Psoas muscle (tissue), 8 donors: Measurements from ENCODE around the gene WNT2B. TPM values are rescaled to one million over a fixed set of nuclear protein-coding genes. Genes with fewer than 3 reads are reported as not detected.

Source experiments
- ATAC-seq, 4 donors: fragments of 200-7000 bp; cut with Tn5 transposase; one replicate each; pipeline ENCODE4 v1.9.1; 2020; ENCODE audit warnings: moderate library complexity in 3 of 4, mild to moderate bottlenecking in 2 of 4
- DNase-seq, 2 donors: peaks; one replicate each; pipeline ENCODE4 v3.0.0-alpha.2; 2020
- H3K27ac ChIP-seq: fragments of 200-600 bp; one replicate; pipeline ENCODE4 v1.8.0; 2022
- H3K27me3 ChIP-seq, 3 donors: fragments of 200-600 bp in 1 of 3; one replicate each; pipeline versions ENCODE4 v1.6.1 to v1.8.0; 2013 to 2022; ENCODE audit warnings: low read length in 2 of 3, mild to moderate bottlenecking in 2 of 3, moderate library complexity in 1 of 3; ENCODE audit not compliant: insufficient read depth in 3 of 3
- H3K36me3 ChIP-seq, 2 donors: fragments of 200-600 bp in 1 of 2; one replicate each; pipeline versions ENCODE4 v1.6.1 to v1.8.0; 2013 to 2022; ENCODE audit warnings: low read depth in 1 of 2, mild to moderate bottlenecking in 1 of 2, moderate library complexity in 1 of 2; ENCODE audit not compliant: insufficient read depth in 1 of 2
- H3K4me1 ChIP-seq: fragments of 200-600 bp; one replicate; pipeline ENCODE4 v1.8.0; 2022
- H3K4me3 ChIP-seq: fragments of 200-600 bp; one replicate; pipeline ENCODE4 v1.8.0; 2022; ENCODE audit warnings: mild to moderate bottlenecking
- H3K9me3 ChIP-seq: fragments of 200-600 bp; one replicate; pipeline ENCODE4 v1.8.0; 2022
- WGBS, 3 donors: extraction: QIAGEN DNeasy Blood & Tissue Kit; methylation state at CpG; one replicate each; pipeline versions ENCODE4 v1.1.6 to v1.1.7; 2013; 5-methylcytosine and 5-hydroxymethylcytosine counted together
- intact Hi-C, 2 donors: fragments of 100-400 bp; cut with DNase I; formaldehyde crosslinking; loops; one replicate each; pipeline versions ENCODE4 v1.11.0 to v1.14.2; 2022
- polyA plus RNA-seq, 3 donors: library from polyadenylated mRNA; stranded (reverse); fragments of 200-250 nt; gene quantifications; one replicate each; pipeline ENCODE4 v1.2.3, GENCODE V29; 2013
- total RNA-seq, 4 donors: library from RNA; stranded (reverse); fragmentation: NEBNext Ultra II Directional in 2 of 4; extraction: Animal tissue kit (Norgen Biotek cat#: 25700) in 2 of 4; gene quantifications; one replicate each; pipeline versions ENCODE4 v1.2.1 to v1.2.4, GENCODE V29; 2021 to 2023
- TF ChIP-seq, protein P1 (sequence below): fragments of 200-600 bp; IDR thresholded peaks from one replicate; pipeline ENCODE4 v1.8.0; 2022; ENCODE audit warnings: antibody characterized with exemption
- donor health status: healthy with polysubstance abuse.
- donor health status: DM: no; HTN: no; CAD: no; lungs with moderate emphysema.
- donor health status: Bipolar disorder and iron deficiency.
- donor health status: healthy.
- donor health status: DM: yes; HTN: yes; CAD: no.
- donor health status: DM: no; HTN: no; CAD: no.
- donor health status: DM: no; HTN: no; CAD: no.
- donor health status: DM: yes; HTN: yes; CAD: no.

The WNT2B gene
- total and polyA plus RNA-seq, 7 donors = 0.18 to 0.86 (median 0.40) TPM

GRCh38 chr1:112522621-112523020 lies 13.9 kb downstream of the WNT2B start:
- intact Hi-C loops = no loop called here
- TF ChIP-seq, protein P1, sequence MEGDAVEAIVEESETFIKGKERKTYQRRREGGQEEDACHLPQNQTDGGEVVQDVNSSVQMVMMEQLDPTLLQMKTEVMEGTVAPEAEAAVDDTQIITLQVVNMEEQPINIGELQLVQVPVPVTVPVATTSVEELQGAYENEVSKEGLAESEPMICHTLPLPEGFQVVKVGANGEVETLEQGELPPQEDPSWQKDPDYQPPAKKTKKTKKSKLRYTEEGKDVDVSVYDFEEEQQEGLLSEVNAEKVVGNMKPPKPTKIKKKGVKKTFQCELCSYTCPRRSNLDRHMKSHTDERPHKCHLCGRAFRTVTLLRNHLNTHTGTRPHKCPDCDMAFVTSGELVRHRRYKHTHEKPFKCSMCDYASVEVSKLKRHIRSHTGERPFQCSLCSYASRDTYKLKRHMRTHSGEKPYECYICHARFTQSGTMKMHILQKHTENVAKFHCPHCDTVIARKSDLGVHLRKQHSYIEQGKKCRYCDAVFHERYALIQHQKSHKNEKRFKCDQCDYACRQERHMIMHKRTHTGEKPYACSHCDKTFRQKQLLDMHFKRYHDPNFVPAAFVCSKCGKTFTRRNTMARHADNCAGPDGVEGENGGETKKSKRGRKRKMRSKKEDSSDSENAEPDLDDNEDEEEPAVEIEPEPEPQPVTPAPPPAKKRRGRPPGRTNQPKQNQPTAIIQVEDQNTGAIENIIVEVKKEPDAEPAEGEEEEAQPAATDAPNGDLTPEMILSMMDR = no peak
- ATAC-seq (peak; percentile 36 to 73 (median 56)), DNase-seq (no peak)
- Histone ChIP-seq H3K4me3 (no peak overlapping the region), H3K9me3 (no peaks in the 10 kb centered on the region), H3K36me3 (peaks cover 0 to 50% of the 10 kb centered on the region in 2 donors), H3K27ac (no peak overlapping the region), H3K27me3 (no peaks in the 10 kb centered on the region), H3K4me1 (no peaks in the 10 kb centered on the region)
- WGBS, 3 donors = 67 to 76% (median 75%) methylated on average over 1 of the region's 1 CpG

GRCh38 chr1:112524251-112524650 lies 15.5 kb downstream of the WNT2B start:
- H3K4me3 ChIP-seq = no peak overlapping the region
- ATAC-seq (no peak), DNase-seq (no peak)
- H3K27ac ChIP-seq = no peak overlapping the region
- no peaks in the 10 kb centered on the region for H3K27me3 ChIP-seq
- WGBS, 3 donors = 40 to 56% (median 46%) methylated on average over 8 of the region's 8 CpGs
- H3K36me3 ChIP-seq = peaks cover 0 to 63% of the 10 kb centered on the region in 2 donors
- H3K9me3 ChIP-seq = no peaks in the 10 kb centered on the region
- intact Hi-C loops = no loop called here
- no peaks in the 10 kb centered on the region for H3K4me1 ChIP-seq
- TF ChIP-seq, protein P1 = no peak

DNA sequence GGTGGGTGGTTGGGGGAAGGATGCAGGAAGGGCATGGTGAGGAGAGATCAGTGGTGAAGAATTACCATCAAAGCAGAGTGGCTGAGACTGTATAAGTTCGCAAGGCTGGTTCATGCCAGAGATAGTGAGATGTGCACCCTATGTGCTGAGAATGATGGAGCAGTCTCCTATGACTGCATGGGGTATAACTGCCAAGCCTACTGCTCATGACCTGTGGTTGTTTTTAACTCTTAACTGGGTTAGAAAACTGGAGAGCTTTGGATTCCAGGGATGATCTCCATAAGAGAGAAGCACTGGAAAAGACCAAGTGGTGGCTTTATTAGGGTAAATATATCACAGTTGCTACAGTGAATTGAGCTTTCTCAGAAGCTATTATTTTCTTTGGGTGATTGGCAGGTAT lies 16.2 kb downstream of the WNT2B start:
- peaks cover 0 to 70% of the 10 kb centered on the region in 2 donors for H3K36me3 ChIP-seq
- no peak for ATAC-seq
- H3K9me3 ChIP-seq = no peaks in the 10 kb centered on the region
- DNase-seq = no peak
- no peak overlapping the region for H3K27ac ChIP-seq
- H3K4me3 ChIP-seq = no peak overlapping the region
- TF ChIP-seq, protein P1 = no peak
- WGBS, 3 donors = 88 to 93% (median 91%) methylated on average over 1 of the region's 1 CpG
- H3K4me1 ChIP-seq = no peaks in the 10 kb centered on the region
- no peaks in the 10 kb centered on the region for H3K27me3 ChIP-seq
- intact Hi-C loops = no loop called here

DNA sequence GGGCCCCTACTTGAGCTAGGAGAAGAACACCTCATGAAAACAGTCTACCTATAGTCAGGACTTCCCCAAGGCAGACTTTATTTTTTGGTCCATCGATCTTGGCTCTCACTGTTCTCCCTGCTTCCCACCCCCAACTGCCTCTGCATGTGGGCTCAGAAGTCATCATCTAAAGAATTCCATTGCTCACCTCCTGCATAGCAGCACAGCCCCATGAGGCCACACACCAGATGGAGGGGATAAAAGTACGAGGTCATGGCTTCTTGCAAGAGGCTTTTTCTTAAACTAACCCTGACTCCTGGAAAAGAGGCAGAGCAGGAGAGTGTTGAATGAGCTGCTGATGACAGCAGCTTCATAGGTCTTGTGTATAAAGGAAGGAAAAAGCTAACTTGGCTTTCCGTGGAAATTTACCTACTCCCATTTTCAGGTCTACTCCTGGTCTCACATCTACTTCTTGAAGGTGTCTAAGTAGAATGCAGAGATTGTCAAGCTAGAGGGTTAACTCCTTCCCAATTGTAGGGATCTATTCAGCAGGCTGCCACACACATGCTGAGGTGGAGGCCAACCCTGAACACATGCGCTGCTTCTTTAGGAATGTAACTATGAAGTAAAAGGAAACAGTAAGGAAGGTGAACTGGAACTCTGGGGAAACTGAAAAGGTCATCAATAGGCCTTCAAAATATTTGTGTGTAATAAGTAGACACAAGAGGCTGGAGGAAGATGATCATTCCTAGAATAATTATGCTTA lies 18.7 kb downstream of the WNT2B start:
- H3K27ac ChIP-seq = no peak overlapping the region
- H3K9me3 ChIP-seq = no peaks in the 10 kb centered on the region
- WGBS, 3 donors = 61 to 63% (median 61%) methylated on average over 4 of the region's 4 CpGs
- no peak for DNase-seq
- no peaks in the 10 kb centered on the region for H3K4me1 ChIP-seq
- no peak for ATAC-seq
- H3K36me3 ChIP-seq = peaks cover 0 to 82% of the 10 kb centered on the region in 2 donors
- H3K27me3 ChIP-seq = no peaks in the 10 kb centered on the region
- no peak overlapping the region for H3K4me3 ChIP-seq
- TF ChIP-seq, protein P1 = no peak
- intact Hi-C loops = no loop called here

DNA sequence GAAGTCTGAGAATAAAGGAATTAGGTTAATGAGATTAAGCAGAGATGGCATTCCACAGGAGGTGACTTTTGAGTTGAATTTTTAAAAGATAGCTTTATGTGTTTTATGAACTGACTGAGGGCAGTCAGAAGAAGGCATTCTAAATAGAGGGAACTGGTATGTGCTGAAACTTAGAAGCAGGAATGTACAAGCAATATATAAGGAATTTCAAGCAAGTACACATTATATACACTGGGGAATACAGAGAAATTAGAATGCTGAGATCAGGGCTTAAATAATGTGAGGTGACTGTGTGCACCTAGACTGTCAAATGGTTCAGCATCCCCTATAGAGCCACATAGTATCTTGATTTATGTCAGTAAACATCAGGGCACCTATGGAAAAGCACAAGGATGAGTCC lies 19.3 kb downstream of the WNT2B start:
- Histone ChIP-seq H3K36me3 (peaks cover 0 to 83% of the 10 kb centered on the region in 2 donors), H3K4me3 (no peak overlapping the region), H3K27ac (no peak overlapping the region), H3K9me3 (no peaks in the 10 kb centered on the region), H3K4me1 (no peaks in the 10 kb centered on the region), H3K27me3 (no peaks in the 10 kb centered on the region)
- intact Hi-C loops = no loop called here
- DNase-seq (no peak), ATAC-seq (no peak)
- TF ChIP-seq, protein P1 = no peak
